ENCODE measurements around the gene RAB3B. TPM values are rescaled to one million over a fixed set of nuclear protein-coding genes. Genes with fewer than 3 reads are reported as not detected.
A peak's percentile ranks its signal among the peaks of the same experiment; 100 is the strongest.

The RAB3B gene
- total and polyA plus RNA-seq, 2 donors (not counting 1 experiment from before 2014, with no cell fraction given), result 36.5 to 51.6 TPM

GRCh38 chr1:51908499-51908898, 82.0 kb downstream of the RAB3B start:
- H4K20me1 ChIP-seq (ENCODE audit: control insufficient read depth, extremely low read depth, insufficient read depth, low read length), result no peaks in the 10 kb centered on the region
- no peak overlapping the region for H2AFZ ChIP-seq (ENCODE audit: low read length)
- no peak overlapping the region for H3K27ac ChIP-seq (ENCODE audit: insufficient read depth, low read length)
- no peaks in the 10 kb centered on the region for H3K36me3 ChIP-seq (ENCODE audit: control insufficient read depth, insufficient read depth, low read length)
- H3K79me2 ChIP-seq (ENCODE audit: control insufficient read depth, insufficient read depth, low read length), result no peaks in the 10 kb centered on the region
- no peaks in the 10 kb centered on the region for H3K27me3 ChIP-seq (ENCODE audit: control insufficient read depth, insufficient read depth, low read length)
- H3K4me3 ChIP-seq (replicated peaks in 1 of 4; ENCODE audit: control extremely low read depth in 1 of 4, insufficient read depth in 1 of 4, low read depth in 3 of 4, low read length in 4 of 4), result no peak overlapping the region
- H3K4me2 ChIP-seq (ENCODE audit: extremely low read depth, insufficient read depth, low read length), result no peak overlapping the region
- peaks cover 9% of the 10 kb centered on the region for H3K4me1 ChIP-seq (ENCODE audit: control insufficient read depth, extremely low read depth, insufficient read depth, low read length)
- no peaks in the 10 kb centered on the region for H3K9me3 ChIP-seq (ENCODE audit: control insufficient read depth, insufficient read depth, low read depth, low read length)
- no peak for TF ChIP-seq EZH2 (IDR thresholded peaks at IDR 0.05; ENCODE audit: low read length, missing control alignments)
- no peak overlapping the region for H3K9ac ChIP-seq (ENCODE audit: insufficient read depth, low read length)
- no peak for DNase-seq (ENCODE audit: low read depth in 2 of 2)

GRCh38 chr1:51907079-51907702, 83.3 kb downstream of the RAB3B start:
- no peak for TF ChIP-seq EZH2 (IDR thresholded peaks at IDR 0.05; ENCODE audit: low read length, missing control alignments)
- TF ChIP-seq CTCF (conservative IDR thresholded peaks at IDR 0.05 in 1 of 2, IDR thresholded peaks at IDR 0.05 in 1 of 2; ENCODE audit: low read depth in 1 of 2, low read length in 2 of 2), result no peak
- Histone ChIP-seq H3K4me2 (ENCODE audit: extremely low read depth, insufficient read depth, low read length) (no peak overlapping the region), H3K4me1 (ENCODE audit: control insufficient read depth, extremely low read depth, insufficient read depth, low read length) (peaks cover 9% of the 10 kb centered on the region), H3K9me3 (ENCODE audit: control insufficient read depth, insufficient read depth, low read depth, low read length) (no peaks in the 10 kb centered on the region), H3K79me2 (ENCODE audit: control insufficient read depth, insufficient read depth, low read length) (no peaks in the 10 kb centered on the region), H3K27me3 (ENCODE audit: control insufficient read depth, insufficient read depth, low read length) (no peaks in the 10 kb centered on the region), H3K27ac (ENCODE audit: insufficient read depth, low read length) (no peak overlapping the region), H2AFZ (ENCODE audit: low read length) (no peak overlapping the region), H3K9ac (ENCODE audit: insufficient read depth, low read length) (no peak overlapping the region), H3K4me3 (replicated peaks in 1 of 4; ENCODE audit: control extremely low read depth in 1 of 4, insufficient read depth in 1 of 4, low read depth in 3 of 4, low read length in 4 of 4) (no peak overlapping the region), H4K20me1 (ENCODE audit: control insufficient read depth, extremely low read depth, insufficient read depth, low read length) (no peaks in the 10 kb centered on the region), H3K36me3 (ENCODE audit: control insufficient read depth, insufficient read depth, low read length) (no peaks in the 10 kb centered on the region)
- no peak for DNase-seq (ENCODE audit: low read depth in 2 of 2)

GRCh38 chr1:51906306-51907078, 84.0 kb downstream of the RAB3B start:
- no peaks in the 10 kb centered on the region for H3K79me2 ChIP-seq (ENCODE audit: control insufficient read depth, insufficient read depth, low read length)
- H2AFZ ChIP-seq (ENCODE audit: low read length), result no peak overlapping the region
- H3K27ac ChIP-seq (ENCODE audit: insufficient read depth, low read length), result peak overlapping the region; percentile 13
- peaks cover 9% of the 10 kb centered on the region for H3K4me1 ChIP-seq (ENCODE audit: control insufficient read depth, extremely low read depth, insufficient read depth, low read length)
- peak; percentile 66 to 70 for DNase-seq (ENCODE audit: low read depth in 2 of 2)
- peak overlapping the region; percentile 41 for H3K4me2 ChIP-seq (ENCODE audit: extremely low read depth, insufficient read depth, low read length)
- H3K9me3 ChIP-seq (ENCODE audit: control insufficient read depth, insufficient read depth, low read depth, low read length), result no peaks in the 10 kb centered on the region
- H3K9ac ChIP-seq (ENCODE audit: insufficient read depth, low read length), result no peak overlapping the region
- H3K4me3 ChIP-seq (replicated peaks in 1 of 4; ENCODE audit: control extremely low read depth in 1 of 4, insufficient read depth in 1 of 4, low read depth in 3 of 4, low read length in 4 of 4), result no peak overlapping the region
- no peaks in the 10 kb centered on the region for H4K20me1 ChIP-seq (ENCODE audit: control insufficient read depth, extremely low read depth, insufficient read depth, low read length)
- no peak for TF ChIP-seq EZH2 (IDR thresholded peaks at IDR 0.05; ENCODE audit: low read length, missing control alignments)
- TF ChIP-seq CTCF (conservative IDR thresholded peaks at IDR 0.05 in 1 of 2, IDR thresholded peaks at IDR 0.05 in 1 of 2; ENCODE audit: low read depth in 1 of 2, low read length in 2 of 2), result no peak
- no peaks in the 10 kb centered on the region for H3K36me3 ChIP-seq (ENCODE audit: control insufficient read depth, insufficient read depth, low read length)
- no peaks in the 10 kb centered on the region for H3K27me3 ChIP-seq (ENCODE audit: control insufficient read depth, insufficient read depth, low read length)
